ENCODE data around the gene PRDM8. TPM values are rescaled to one million over a fixed set of nuclear protein-coding genes. Genes with fewer than 3 reads are reported as not detected.

PRDM8 gene
- total RNA-seq, 4 donors from 2014 or later: 3.5 to 12.6 (median 10.3) TPM

DNA sequence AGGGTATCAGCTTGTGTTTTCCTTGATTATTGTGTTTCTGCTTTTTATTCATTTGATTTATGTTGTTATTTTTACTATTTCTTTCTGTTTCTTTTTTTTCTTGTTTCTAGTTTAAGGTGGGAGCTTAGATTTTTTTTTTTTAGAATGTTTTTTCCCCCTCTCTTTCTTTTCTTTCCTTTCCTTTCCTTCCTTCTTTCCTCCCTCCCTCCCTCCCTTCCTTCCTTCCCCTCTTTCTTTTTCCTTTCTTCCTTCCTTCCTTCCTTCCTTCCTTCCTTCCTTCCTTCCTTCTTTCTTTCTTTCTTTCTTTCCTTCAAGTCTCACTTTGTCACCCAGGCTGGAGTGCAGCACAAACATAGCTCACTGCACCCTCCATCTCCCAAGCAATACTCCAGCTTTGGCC is 31.4 kb upstream of the PRDM8 start:
- TF ChIP-seq POLR2A (IDR thresholded peaks at IDR 0.05) (no peak), EP300 (IDR thresholded peaks at IDR 0.05) (no peak)
- TF ChIP-seq, protein P1, sequence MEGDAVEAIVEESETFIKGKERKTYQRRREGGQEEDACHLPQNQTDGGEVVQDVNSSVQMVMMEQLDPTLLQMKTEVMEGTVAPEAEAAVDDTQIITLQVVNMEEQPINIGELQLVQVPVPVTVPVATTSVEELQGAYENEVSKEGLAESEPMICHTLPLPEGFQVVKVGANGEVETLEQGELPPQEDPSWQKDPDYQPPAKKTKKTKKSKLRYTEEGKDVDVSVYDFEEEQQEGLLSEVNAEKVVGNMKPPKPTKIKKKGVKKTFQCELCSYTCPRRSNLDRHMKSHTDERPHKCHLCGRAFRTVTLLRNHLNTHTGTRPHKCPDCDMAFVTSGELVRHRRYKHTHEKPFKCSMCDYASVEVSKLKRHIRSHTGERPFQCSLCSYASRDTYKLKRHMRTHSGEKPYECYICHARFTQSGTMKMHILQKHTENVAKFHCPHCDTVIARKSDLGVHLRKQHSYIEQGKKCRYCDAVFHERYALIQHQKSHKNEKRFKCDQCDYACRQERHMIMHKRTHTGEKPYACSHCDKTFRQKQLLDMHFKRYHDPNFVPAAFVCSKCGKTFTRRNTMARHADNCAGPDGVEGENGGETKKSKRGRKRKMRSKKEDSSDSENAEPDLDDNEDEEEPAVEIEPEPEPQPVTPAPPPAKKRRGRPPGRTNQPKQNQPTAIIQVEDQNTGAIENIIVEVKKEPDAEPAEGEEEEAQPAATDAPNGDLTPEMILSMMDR (IDR thresholded peaks at IDR 0.05): no peak
- no peaks in the 10 kb centered on the region for H3K36me3 ChIP-seq
- H3K4me3 ChIP-seq: no peak overlapping the region
- H3K27ac ChIP-seq: no peak overlapping the region
- no peaks in the 10 kb centered on the region for H3K27me3 ChIP-seq
- H3K9me3 ChIP-seq: peaks cover 0 to 5% (median 0%) of the 10 kb centered on the region in 4 donors
- no peaks in the 10 kb centered on the region for H3K4me1 ChIP-seq
- no peak for DNase-seq (ENCODE audit: low spot score in 2 of 2)

GRCh38 chr4:80171251-80171650 is 26.1 kb upstream of the PRDM8 start:
- Histone ChIP-seq H3K4me1 (no peaks in the 10 kb centered on the region), H3K4me3 (no peak overlapping the region), H3K9me3 (no peaks in the 10 kb centered on the region), H3K27me3 (no peaks in the 10 kb centered on the region), H3K27ac (peak overlapping the region in 1 of 4 donors; percentile 7), H3K36me3 (no peaks in the 10 kb centered on the region)
- TF ChIP-seq EP300 (IDR thresholded peaks at IDR 0.05) (no peak), POLR2A (IDR thresholded peaks at IDR 0.05) (no peak)
- TF ChIP-seq, protein P1 (IDR thresholded peaks at IDR 0.05): no peak
- WGBS, 2 donors: 25 to 53% methylated on average over 1 of the region's 1 CpG
- no peak for DNase-seq (ENCODE audit: low spot score in 2 of 2)

- no peaks in the 10 kb centered on the region for H3K27me3 ChIP-seq
Measured at GRCh38 chr4:80171656-80172055, 25.6 kb upstream of the PRDM8 start.

DNA sequence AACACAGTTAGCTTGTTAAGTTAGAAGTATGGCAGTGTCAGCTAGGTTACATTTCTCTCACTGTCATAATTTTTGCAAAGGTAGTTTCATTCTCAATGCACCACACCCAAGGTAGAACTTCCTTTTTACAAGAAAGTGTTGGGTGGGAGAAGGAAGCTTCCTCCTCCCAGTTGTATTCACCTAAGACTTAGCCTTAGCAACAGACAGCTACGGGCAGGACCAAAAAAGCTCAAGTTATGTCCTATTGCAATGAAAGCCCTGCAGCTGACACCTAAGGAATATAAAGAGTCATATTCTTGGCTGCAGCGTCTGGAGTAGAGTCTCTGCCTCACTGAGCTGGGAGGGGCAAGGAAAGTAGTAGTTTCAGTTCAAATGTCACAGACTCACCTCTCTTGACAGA is 25.1 kb upstream of the PRDM8 start:
- no peaks in the 10 kb centered on the region for H3K4me1 ChIP-seq
- no peak overlapping the region for H3K4me3 ChIP-seq
- whole genome bisulfite sequencing, 2 donors: 63 to 70% methylated on average over 2 of the region's 2 CpGs
- no peak for DNase-seq (ENCODE audit: low spot score in 2 of 2)
- peak overlapping the region in 1 of 4 donors; percentile 7 for H3K27ac ChIP-seq
- H3K27me3 ChIP-seq: no peaks in the 10 kb centered on the region
- no peaks in the 10 kb centered on the region for H3K36me3 ChIP-seq
- no peak for TF ChIP-seq POLR2A (IDR thresholded peaks at IDR 0.05)
- TF ChIP-seq, protein P1 (IDR thresholded peaks at IDR 0.05): no peak
- TF ChIP-seq EP300 (IDR thresholded peaks at IDR 0.05): no peak
- H3K9me3 ChIP-seq: no peaks in the 10 kb centered on the region

More at GRCh38 chr4:80171656-80172055, 25.6 kb upstream of the PRDM8 start:
- Histone ChIP-seq H3K27ac (peak overlapping the region in 1 of 4 donors; percentile 7), H3K4me3 (no peak overlapping the region), H3K9me3 (no peaks in the 10 kb centered on the region), H3K4me1 (no peaks in the 10 kb centered on the region), H3K36me3 (no peaks in the 10 kb centered on the region)
- TF ChIP-seq POLR2A (IDR thresholded peaks at IDR 0.05) (no peak), EP300 (IDR thresholded peaks at IDR 0.05) (no peak)
- TF ChIP-seq, protein P1 (IDR thresholded peaks at IDR 0.05): no peak
- WGBS, 2 donors: 80 to 86% methylated on average over 3 of the region's 3 CpGs
- no peak for DNase-seq (ENCODE audit: low spot score in 2 of 2)

DNA sequence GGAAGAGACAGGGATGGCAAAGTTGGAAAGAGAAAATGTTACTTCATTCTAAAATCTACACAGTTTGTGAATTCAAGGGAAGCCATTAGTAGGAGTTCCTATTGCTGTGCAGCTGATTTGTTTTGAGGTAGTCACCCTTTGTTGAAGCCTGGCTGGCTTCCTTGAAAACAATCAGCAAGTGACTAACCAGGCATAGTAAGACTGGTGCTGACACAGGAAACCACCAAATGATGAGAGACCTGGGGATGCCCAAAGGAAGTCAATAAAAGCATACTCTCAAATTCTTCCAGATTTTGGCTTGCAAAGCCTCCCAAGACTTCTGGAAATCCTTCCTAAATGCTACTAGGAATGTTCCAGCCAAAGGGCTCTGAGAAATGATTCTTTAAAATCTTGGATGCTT is 23.9 kb upstream of the PRDM8 start:
- no peaks in the 10 kb centered on the region for H3K4me1 ChIP-seq
- H3K36me3 ChIP-seq: no peaks in the 10 kb centered on the region
- peaks cover 0 to 5% (median 0%) of the 10 kb centered on the region in 4 donors for H3K9me3 ChIP-seq
- no peak overlapping the region for H3K4me3 ChIP-seq
- H3K27me3 ChIP-seq: no peaks in the 10 kb centered on the region
- no peak overlapping the region for H3K27ac ChIP-seq
- DNase-seq (ENCODE audit: low spot score in 2 of 2): no peak
- TF ChIP-seq POLR2A (IDR thresholded peaks at IDR 0.05): no peak
- no peak for TF ChIP-seq EP300 (IDR thresholded peaks at IDR 0.05)
- TF ChIP-seq, protein P1 (IDR thresholded peaks at IDR 0.05): no peak

All from tibial nerve (tissue), 4 donors.